T47D (cell line): ENCODE data around the gene AFF3.
A peak's percentile ranks its signal among the peaks of the same experiment; 100 is the strongest.
"Not testable (repeated sequence)": the region's sequence is repeated elsewhere in the genome, so short reads cannot be mapped to it uniquely, and the experiment has no call there.

Experiments used
- DNase-seq, 2 experiments: peaks; one replicate each; pipeline versions ENCODE4 v3.0.0 to v3.0.0-alpha.2; 2011 to 2012; ENCODE audit warnings: low read depth in 1 of 2, low spot score in 1 of 2
- JUND ChIP-seq: IDR thresholded peaks from 2 replicates; pipeline ENCODE4 v1.6.1; 2012; ENCODE audit warnings: low read depth
- in situ Hi-C: cut with HindIII; loops from 2 replicates; pipeline ENCODE4 v1.10.0; 2016; ENCODE audit warnings: low sequenced_read_pairs, low pct_unique_long_range_greater_than_20kb

Gene AFF3

DNA sequence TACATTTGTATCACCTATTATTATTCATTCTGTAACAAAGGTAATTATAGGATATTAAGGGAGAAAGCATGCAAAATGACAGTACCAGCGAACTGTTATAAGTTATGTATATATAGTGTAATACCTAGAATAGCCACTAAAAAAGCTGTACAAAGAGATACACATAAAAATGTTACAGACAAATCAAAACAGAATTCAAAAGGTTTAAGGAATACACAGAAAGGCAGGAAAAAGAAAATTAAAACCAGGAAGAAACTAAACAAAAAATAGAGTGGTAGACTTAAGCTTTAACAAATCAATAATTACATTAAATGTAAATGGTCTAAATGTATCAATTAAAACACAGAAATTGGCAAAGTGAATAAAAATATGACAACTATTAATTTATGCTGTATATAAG is 476.1 kb downstream of the AFF3 start:
- in situ Hi-C loops = no loop called here
- no peak for DNase-seq

DNA sequence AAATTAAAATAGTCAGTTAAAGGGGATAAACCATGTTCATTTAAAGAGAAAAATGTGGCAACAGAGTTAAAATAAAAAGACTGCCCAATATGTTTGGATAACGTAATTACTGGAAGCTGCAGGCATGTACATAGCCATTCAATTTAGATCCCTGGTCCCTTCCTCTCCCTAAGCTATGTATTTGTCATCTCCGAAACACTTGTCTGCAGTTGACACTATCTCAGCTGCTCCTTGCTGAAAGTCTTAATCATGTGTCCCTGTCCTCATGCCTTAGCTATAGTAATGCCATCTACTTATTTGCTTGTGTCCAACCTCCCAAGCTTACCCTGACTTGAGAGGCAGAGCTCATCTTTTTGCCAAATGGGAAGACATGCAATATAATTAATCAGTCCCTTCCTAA is 478.7 kb downstream of the AFF3 start:
- in situ Hi-C loops = no loop called here
- no peak for TF ChIP-seq JUND
- DNase-seq = peak in 1 of 2 experiments; percentile 89

More for the DNA sequence above, 476.1 kb downstream of the AFF3 start:
- TF ChIP-seq JUND = no peak

DNA sequence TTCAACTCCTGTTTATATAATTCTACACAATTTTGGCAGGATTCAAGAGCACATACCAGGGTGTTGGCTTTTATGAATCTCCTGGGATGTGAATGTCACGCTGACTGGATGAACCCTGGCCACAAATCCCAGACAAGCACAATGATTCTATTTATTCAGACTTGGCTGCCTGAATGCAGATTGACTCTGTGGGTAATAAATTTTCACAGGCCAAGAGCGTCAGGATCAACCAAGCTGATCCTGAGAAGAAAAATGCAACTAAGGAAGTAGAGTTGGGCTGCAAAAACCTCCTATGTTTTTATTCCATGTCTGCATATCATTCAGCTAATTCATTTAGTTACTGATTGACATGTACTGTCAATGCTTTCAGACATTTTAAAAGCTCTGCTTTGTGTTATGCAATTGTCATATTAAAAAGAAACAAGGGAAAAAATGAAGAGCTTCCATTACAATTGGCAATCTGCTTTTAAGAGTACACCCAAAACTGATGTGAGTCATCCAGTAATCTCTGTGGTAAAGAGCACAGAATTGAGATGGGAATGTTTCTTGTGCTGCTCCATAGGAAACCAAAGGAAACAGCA is 479.5 kb downstream of the AFF3 start:
- in situ Hi-C loops = no loop called here
- TF ChIP-seq JUND = peak; percentile 68; the same call in 1 of the 2 replicates
- DNase-seq = peak in 1 of 2 experiments; percentile 94

DNA sequence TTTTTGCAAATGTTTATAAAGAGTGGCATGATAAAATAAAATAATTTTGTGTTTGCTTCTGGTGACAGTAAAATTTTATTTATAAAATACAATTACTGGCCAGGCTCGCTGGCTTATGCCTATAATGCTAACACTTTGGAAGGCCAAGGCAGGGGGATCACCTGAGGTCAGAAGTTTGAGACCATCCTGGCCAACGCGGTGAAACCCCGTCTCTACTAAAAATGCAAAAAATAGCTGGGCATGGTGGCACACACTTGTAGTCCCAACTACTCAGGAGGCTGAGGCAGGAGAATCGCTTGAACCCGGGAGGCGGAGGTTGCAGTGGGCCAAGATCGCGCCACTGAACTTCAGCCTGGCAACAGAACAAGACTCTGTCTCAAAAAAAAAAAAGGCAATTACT is 480.6 kb downstream of the AFF3 start:
- DNase-seq, in situ Hi-C loops: not testable (repeated sequence)

DNA sequence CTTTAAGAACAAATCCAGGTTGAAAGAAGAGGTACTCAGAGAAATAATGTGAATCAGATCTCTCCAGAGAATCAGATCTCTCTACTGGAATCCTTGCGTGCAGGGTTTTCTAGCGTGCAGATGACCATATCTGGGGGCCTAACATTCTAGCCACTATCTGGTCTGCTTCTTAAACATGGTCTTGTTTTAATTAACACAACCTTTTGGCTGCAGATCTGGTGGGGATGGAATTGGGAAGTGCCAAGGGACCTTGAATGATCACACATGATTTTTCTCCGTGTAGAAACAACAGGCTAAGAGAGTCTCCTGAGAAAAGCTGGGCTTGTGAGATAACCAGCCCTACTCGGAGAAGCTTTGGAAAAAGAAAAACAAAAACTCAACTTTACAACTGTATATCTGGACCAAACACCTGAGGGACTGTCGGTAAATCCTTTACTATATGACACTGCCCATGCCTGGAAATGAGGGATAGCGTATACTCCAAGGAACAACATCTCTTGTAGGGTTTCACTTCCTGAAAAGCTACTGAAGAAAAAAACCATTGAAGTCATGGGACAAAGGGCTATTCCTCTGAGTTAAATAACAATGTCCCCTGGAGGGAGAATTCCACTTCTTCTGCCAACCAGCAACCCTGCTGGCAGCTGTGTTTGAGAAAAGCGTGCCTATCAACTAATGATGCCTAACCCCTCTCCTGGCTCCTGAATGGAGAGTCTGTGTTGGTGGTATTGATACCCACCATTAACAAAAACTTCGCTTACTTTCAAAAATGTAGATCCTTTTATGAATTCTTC is 481.6 kb downstream of the AFF3 start:
- no peak for TF ChIP-seq JUND
- in situ Hi-C loops = no loop called here
- no peak for DNase-seq

DNA sequence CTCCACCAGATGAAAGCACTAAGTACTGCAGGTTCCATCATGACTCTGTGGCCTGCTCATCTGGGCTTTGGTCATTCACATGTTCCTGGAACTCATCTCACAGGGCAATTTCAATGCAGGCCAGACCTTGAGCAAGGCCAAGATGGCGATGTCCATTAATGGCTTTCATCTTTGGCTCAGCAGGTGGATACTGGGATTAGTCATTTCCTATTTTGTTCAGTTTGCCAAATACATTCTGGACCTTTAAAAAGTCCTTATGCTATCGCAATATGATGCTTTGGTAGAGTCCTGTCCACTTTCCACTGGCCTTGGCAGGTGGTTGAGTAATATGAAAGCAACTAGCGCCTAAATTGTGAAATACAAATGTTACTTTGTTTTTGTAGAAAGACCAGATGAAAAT is 482.5 kb downstream of the AFF3 start:
- TF ChIP-seq JUND = no peak
- in situ Hi-C loops = no loop called here
- no peak for DNase-seq

DNA sequence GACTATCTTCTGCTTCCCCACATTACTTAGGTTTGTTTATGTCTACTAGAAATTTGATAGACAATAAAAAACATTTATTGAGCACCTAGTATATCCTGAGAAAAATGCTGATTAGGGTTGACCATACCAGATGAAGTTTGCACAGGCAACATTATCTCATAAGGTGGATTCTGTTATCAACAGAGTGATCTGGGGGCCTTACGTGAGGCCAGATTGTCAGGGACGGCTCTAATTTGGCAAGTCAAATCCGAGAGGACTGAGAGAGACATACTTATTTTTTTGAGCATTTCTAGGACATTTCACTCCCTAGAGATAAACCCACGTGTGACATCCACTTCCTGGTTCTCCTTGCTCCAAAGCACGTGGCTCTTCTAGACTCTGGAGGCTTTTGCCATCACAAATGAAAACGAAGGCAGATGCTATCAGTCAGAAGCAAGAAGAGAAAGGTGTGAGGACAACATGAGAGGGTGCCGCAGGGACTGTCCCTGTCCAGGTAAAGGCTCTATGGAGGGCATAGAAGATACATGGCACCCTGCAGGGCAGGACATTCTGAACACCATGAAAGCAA is 484.6 kb downstream of the AFF3 start:
- no peak for DNase-seq
- in situ Hi-C loops = no loop called here
- TF ChIP-seq JUND = no peak

DNA sequence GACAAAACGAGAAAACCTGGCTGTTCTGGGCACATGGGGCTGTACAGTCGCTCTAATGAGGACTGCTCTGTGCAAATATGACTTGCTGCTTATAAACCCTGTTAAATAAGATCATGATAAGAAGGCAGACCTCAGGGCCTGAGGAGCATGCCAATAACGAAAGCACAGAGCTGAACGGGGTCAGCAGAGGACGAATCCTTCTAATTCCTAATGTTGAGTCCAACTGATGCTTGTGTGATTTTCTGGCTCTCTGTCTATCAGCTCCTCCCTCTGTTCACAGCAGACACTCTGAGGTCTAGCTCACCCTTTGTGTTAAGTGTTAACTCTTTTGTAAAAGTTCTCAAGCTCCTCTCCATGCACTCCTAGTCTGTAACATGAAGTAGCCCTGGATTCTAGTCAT is 485.4 kb downstream of the AFF3 start:
- in situ Hi-C loops = no loop called here
- peak; percentile 11 to 93 for DNase-seq
- peak; percentile 59; the same call in 1 of the 2 replicates for TF ChIP-seq JUND

DNA sequence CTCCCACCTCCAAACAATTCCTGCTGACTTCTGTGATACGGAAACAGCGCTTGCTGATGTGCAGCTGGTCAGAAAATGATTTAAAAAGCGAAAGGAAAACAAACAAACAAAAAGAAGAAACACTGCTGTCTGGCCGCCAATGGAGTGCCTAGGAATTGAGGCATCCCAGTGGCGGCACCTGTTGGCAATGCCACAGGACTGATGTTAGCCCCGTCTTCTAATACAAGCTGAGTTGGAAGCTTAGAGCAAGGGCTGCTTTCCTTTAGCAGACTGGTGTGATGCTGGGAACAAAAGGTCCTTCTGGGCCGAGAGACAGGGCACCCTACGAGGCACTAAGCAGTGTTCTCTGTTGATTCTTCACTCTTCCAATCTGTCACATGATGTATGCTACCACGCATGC is 489.0 kb downstream of the AFF3 start:
- in situ Hi-C loops = no loop called here
- DNase-seq = no peak
- TF ChIP-seq JUND = no peak

DNA sequence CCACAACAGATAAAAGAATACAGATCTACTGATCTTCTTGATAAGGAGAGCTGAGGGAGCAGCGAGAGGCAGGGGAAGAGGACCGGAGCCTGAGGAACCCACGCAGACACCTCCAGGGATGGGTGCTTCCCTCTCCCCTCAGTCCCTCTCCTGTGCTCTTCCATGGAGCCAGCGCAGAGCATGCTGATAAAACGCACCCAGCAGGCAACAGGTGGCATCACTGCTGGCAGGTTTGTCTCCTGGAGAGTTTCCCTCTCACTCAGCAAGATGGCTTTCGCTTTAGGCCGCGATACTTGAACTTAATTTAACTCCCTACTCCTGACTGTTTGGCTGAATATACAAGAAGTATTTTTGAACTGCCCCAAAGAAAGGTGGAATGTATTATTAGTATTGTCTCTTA is 489.5 kb downstream of the AFF3 start:
- in situ Hi-C loops = no loop called here
- TF ChIP-seq JUND = no peak
- no peak for DNase-seq

DNA sequence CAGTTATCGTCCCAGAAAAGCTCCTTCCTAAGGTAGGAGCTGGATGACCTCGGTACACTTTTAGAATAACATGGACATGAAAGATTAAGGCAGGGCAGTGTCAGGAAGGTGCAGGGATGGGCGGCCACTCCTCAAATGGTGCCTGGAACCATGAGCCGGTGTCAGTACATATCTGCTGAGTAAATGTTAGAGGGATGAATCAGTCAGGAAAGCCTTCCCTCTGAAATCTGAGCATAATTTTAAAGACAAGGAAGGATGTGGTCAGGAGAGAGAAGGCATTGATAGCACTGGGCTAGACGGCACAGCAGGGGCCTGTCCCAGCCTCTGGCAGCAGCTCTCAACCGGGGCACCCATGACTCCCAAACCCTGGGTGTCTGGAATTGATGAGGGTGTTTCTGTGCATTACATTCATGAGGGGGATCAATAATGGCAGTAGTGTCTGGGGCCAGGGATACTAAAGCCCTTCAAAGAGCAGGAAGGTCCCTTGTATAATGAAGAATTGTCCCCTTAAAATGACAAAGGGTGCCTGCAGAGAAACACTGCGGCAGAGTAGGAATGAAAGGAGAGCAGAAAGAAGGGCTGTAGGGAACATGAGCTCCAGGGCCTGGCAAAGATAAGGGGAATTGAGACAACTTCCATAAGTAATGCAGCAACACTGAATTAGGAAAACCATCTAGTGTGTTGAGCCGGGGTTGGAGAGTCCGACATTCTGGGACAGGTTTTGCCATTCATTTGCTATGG is 490.3 kb downstream of the AFF3 start:
- in situ Hi-C loops = no loop called here
- DNase-seq = no peak
- TF ChIP-seq JUND = no peak

DNA sequence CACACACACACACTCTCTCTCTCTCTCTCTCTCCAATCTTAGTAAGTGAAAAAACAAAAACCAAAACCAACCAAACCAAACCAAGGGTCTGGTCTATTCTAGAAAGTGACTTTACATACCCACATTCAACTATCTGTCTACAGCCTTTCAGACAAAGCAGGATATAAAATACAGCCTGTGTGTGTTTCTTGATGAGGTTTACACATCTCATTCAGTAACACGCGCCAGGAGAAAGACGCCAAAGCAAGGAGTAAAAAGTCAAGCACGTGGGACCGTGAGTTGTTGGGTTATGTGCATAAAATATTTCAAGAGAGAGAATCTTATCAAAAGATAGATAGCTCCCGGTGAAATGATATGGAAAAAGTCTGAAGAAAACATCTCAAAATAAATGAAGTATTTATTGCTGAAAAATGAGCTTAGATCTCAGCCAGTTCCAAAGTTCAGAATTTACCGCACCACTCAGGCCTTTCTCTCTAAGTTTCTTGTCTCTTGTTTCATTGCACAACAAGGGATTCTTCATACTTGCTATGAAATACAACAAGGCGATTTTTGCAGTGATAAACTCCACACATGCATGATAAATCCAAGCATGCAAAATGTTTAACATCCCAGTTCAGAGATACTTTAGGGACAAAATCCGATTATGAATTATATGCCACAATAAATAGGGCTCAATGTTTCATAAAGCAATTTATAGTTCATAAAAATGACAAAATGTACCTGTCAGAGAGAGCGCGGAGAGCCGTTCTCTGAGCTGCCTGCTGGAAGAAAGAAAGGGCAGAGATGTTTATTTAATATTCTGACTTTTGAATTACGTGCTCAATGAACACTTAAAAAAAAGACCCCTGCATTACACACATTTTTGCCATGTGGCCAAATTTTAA is 493.2 kb downstream of the AFF3 start:
- in situ Hi-C loops = no loop called here
- DNase-seq = no peak

More for the DNA sequence above, 493.2 kb downstream of the AFF3 start:
- TF ChIP-seq JUND = no peak
